HCT116 (cell line): Measurements from ENCODE around the gene BSG. TPM values are rescaled to one million over a fixed set of nuclear protein-coding genes. Genes with fewer than 3 reads are reported as not detected.
A peak's percentile ranks its signal among the peaks of the same experiment; 100 is the strongest.

Experiments
- ATAC-seq: fragments of 200-7000 bp; cut with Tn5 transposase; 2 replicates; pipeline ENCODE4 v1.9.1; 2020; ENCODE audit warnings: mild to moderate bottlenecking, moderate library complexity
- BruUV-seq: library from RNA; stranded (reverse); fragments of 400-500 nt; replicated peaks from 2 replicates; lab custom pipeline; 2021; lab: Mats Ljungman, UMichigan
- CTCF ChIA-PET: fragments of 300-600 bp; sonication (Branson Sonifier 250); formaldehyde crosslinking; loops from one replicate; lab custom pipeline; 2021; ENCODE audit warnings: antibody characterized with exemption; lab: Charles Lee
- POLR2A ChIA-PET: fragments of 300-600, 350-600 bp; sonication (Branson Sonifier 250); formaldehyde crosslinking; loops from one replicate; lab custom pipeline; 2021; ENCODE audit warnings: antibody characterized with exemption; lab: Charles Lee
- RAD21 ChIA-PET, 2 experiments: fragments of 300-600 bp; sonication (Branson Sonifier 250); formaldehyde crosslinking; loops; one replicate each; lab custom pipeline; 2023; ENCODE audit warnings: low total read pairs in 2 of 2; ENCODE audit not compliant: uncharacterized antibody in 2 of 2, unreplicated experiment in 2 of 2, low non-redundant PET in 1 of 2; lab: Charles Lee
- DNase-seq: peaks from one replicate; pipeline ENCODE4 v3.0.0-alpha.2; 2010; ENCODE audit warnings: low read depth, low spot score
- H2AFZ ChIP-seq: fragments of 200-600 bp; shearing (Covaris generic), sonication (generic); 2 replicates; pipeline ENCODE4 v1.6.1; 2017; ENCODE audit warnings: low read depth, mixed run types, mixed read lengths, antibody characterized with exemption, low read length; ENCODE audit not compliant: poor library complexity, severe bottlenecking
- H3K27ac ChIP-seq: 2 replicates; pipeline ENCODE4 v1.5.1; 2012; ENCODE audit warnings: low read depth, low read length
- H3K27me3 ChIP-seq: fragments of 200-600 bp; sonication (generic); 2 replicates; pipeline ENCODE4 v1.6.1; 2016; ENCODE audit warnings: mixed run types, low read length, mixed read lengths; ENCODE audit not compliant: insufficient read depth
- H3K36me3 ChIP-seq, 2 experiments: fragments of 200-500 bp in 1 of 2; fragments of 200-600 bp in 1 of 2; sonication (Bioruptor generic) in 1 of 2; sonication (generic) in 1 of 2; 2 replicates each; pipeline versions ENCODE4 v1.5.1 to v1.6.1; 2014 to 2016; ENCODE audit warnings: low read length in 2 of 2, inconsistent platforms in 1 of 2, mixed read lengths in 1 of 2, mixed run types in 1 of 2; ENCODE audit not compliant: insufficient read depth in 2 of 2, control insufficient read depth in 1 of 2
- H3K4me1 ChIP-seq, 2 experiments: fragments of 200-600 bp in 1 of 2; sonication (generic) in 1 of 2; 2 replicates each; pipeline versions ENCODE4 v1.5.1 to v1.6.1; 2012 to 2017; ENCODE audit warnings: low read length in 2 of 2, inconsistent platforms in 1 of 2, mild to moderate bottlenecking in 1 of 2, mixed read lengths in 1 of 2, mixed run types in 1 of 2, moderate library complexity in 1 of 2; ENCODE audit not compliant: insufficient read depth in 2 of 2, control insufficient read depth in 1 of 2
- H3K4me2 ChIP-seq: fragments of 200-600 bp; sonication (generic); 2 replicates; pipeline ENCODE4 v1.6.1; 2017; ENCODE audit warnings: mixed run types, low read length, mixed read lengths
- H3K4me3 ChIP-seq, 2 experiments: fragments of 200-600 bp in 1 of 2; sonication (generic) in 1 of 2; replicated peaks in 1 of 2; 2 replicates each; pipeline ENCODE4 v1.5.1; 2011 to 2016; ENCODE audit warnings: low read length in 2 of 2, control low read depth in 1 of 2, low read depth in 1 of 2, mild to moderate bottlenecking in 1 of 2, mixed read lengths in 1 of 2, mixed run types in 1 of 2
- H3K79me2 ChIP-seq: fragments of 200-600 bp; sonication (generic); 2 replicates; pipeline ENCODE4 v1.6.1; 2017; ENCODE audit warnings: mild to moderate bottlenecking, mixed run types, low read length, moderate library complexity, mixed read lengths; ENCODE audit not compliant: insufficient read depth
- H3K9ac ChIP-seq: fragments of 200-600 bp; sonication (generic); 2 replicates; pipeline ENCODE4 v1.6.1; 2016; ENCODE audit warnings: low read length, mixed read lengths
- H3K9me2 ChIP-seq: fragments of 200-600 bp; sonication (generic), shearing (Covaris generic); 2 replicates; pipeline ENCODE4 v1.6.1; 2017; ENCODE audit warnings: mixed run types, mild to moderate bottlenecking, moderate library complexity; ENCODE audit not compliant: insufficient read depth
- H3K9me3 ChIP-seq, 2 experiments: fragments of 200-500 bp in 1 of 2; fragments of 200-600 bp in 1 of 2; sonication (Bioruptor generic) in 1 of 2; sonication (generic) in 1 of 2; 2 replicates each; pipeline ENCODE4 v1.6.1; 2014 to 2017; ENCODE audit warnings: low read length in 2 of 2, mixed read lengths in 2 of 2, inconsistent platforms in 1 of 2, low read depth in 1 of 2, mild to moderate bottlenecking in 1 of 2, mixed run types in 1 of 2, moderate library complexity in 1 of 2; ENCODE audit not compliant: control insufficient read depth in 1 of 2, insufficient read depth in 1 of 2
- H4K20me1 ChIP-seq: fragments of 200-600 bp; sonication (generic), shearing (Covaris generic); 2 replicates; pipeline ENCODE4 v1.6.1; 2017; ENCODE audit warnings: mixed run types, mild to moderate bottlenecking, moderate library complexity; ENCODE audit not compliant: insufficient read depth
- CTCF ChIP-seq, 3 experiments: fragments of 200-600 bp in 1 of 3; sonication (generic) in 1 of 3; IDR thresholded peaks in 2 of 3; conservative IDR thresholded peaks in 1 of 3; 2 replicates each; pipeline ENCODE4 v1.5.1; 2012 to 2017; ENCODE audit warnings: low read depth in 2 of 3, low read length in 2 of 3, antibody characterized with exemption in 1 of 3, borderline replicate concordance in 1 of 3, control low read depth in 1 of 3, mild to moderate bottlenecking in 1 of 3, mixed read lengths in 1 of 3, mixed run types in 1 of 3, moderate library complexity in 1 of 3; ENCODE audit not compliant: insufficient read depth in 1 of 3
- EGR1 ChIP-seq: IDR thresholded peaks from 2 replicates; pipeline ENCODE4 v1.6.1; 2012; ENCODE audit warnings: low read depth
- ELF1 ChIP-seq: IDR thresholded peaks from 2 replicates; pipeline ENCODE4 v1.6.1; 2012; ENCODE audit warnings: low read depth, borderline replicate concordance
- EZH2 ChIP-seq: fragments of 200-600 bp; sonication (generic); IDR thresholded peaks from 2 replicates; pipeline ENCODE4 v1.6.1; 2017; ENCODE audit warnings: antibody characterized with exemption, mixed run types
- FOSL1 ChIP-seq: IDR thresholded peaks from 2 replicates; pipeline ENCODE4 v1.6.1; 2012; ENCODE audit warnings: low read depth
- JUND ChIP-seq: IDR thresholded peaks from 2 replicates; pipeline ENCODE4 v1.6.1; 2012
- POLR2A ChIP-seq: IDR thresholded peaks from 2 replicates; pipeline ENCODE4 v1.7.0; 2011; ENCODE audit warnings: borderline replicate concordance; ENCODE audit not compliant: insufficient read depth, insufficient read length; ENCODE audit errors: extremely low read depth
- POLR2AphosphoS5 ChIP-seq: IDR thresholded peaks from 2 replicates; pipeline ENCODE4 v1.6.1; 2011; ENCODE audit warnings: mild to moderate bottlenecking, low read depth, low read length, moderate library complexity
- REST ChIP-seq: IDR thresholded peaks from 2 replicates; pipeline ENCODE4 v1.6.1; 2012; ENCODE audit warnings: low read depth
- YY1 ChIP-seq: IDR thresholded peaks from 2 replicates; pipeline ENCODE4 v1.6.1; 2011; ENCODE audit warnings: low read length, low read depth, moderate library complexity, mild to moderate bottlenecking; ENCODE audit not compliant: insufficient replicate concordance; ENCODE audit errors: extremely low read depth
- ZBTB33 ChIP-seq: IDR thresholded peaks from 2 replicates; pipeline ENCODE4 v1.6.1; 2011; ENCODE audit warnings: mild to moderate bottlenecking, low read length, moderate library complexity; ENCODE audit not compliant: insufficient replicate concordance; ENCODE audit errors: extremely low read depth
- ZNF274 ChIP-seq: fragments of 200-500 bp; sonication (Bioruptor generic); IDR thresholded peaks from 2 replicates; pipeline ENCODE4 v1.6.1; 2014; ENCODE audit warnings: mild to moderate bottlenecking, low read depth, low read length, inconsistent platforms
- intact Hi-C: fragments of 100-400 bp; cut with micrococcal nuclease; formaldehyde crosslinking; loops from 2 replicates; pipeline ENCODE4 v1.10.0; 2022
- total RNA-seq: library from RNA; stranded (reverse); gene quantifications from one replicate; pipeline ENCODE4 v1.2.1, GENCODE V29; 2021; ENCODE audit not compliant: unreplicated experiment

The BSG gene
- total RNA-seq, 1 experiment from 2014 or later = 603 TPM

- no peaks in the 10 kb centered on the region for H3K36me3 ChIP-seq
- no peak overlapping the region for H3K4me3 ChIP-seq
- DNase-seq = no peak
- H3K9me2 ChIP-seq = no peaks in the 10 kb centered on the region
- ATAC-seq = no peak
- no peak overlapping the region for H3K9ac ChIP-seq
- H3K9me3 ChIP-seq = no peaks in the 10 kb centered on the region
- CTCF ChIA-PET = no interaction called here
- H2AFZ ChIP-seq = no peak overlapping the region
- H3K4me2 ChIP-seq = peak overlapping the region; percentile 30; the same call in 1 of the 2 replicates
- H3K27ac ChIP-seq = no peak overlapping the region
- peaks cover 15 to 22% of the 10 kb centered on the region in 2 experiments for H3K4me1 ChIP-seq
- H3K79me2 ChIP-seq = no peaks in the 10 kb centered on the region
- TF ChIP-seq REST (no peak), FOSL1 (no peak), POLR2AphosphoS5 (no peak), EZH2 (no peak), CTCF (IDR thresholded peaks at IDR 0.05 in 2 of 3, conservative IDR thresholded peaks at IDR 0.05 in 1 of 3; ENCODE audit: borderline replicate concordance in 1 of 3, insufficient read depth in 1 of 3, low read depth in 2 of 3, low read length in 2 of 3) (no peak), JUND (no peak), POLR2A (no peak), ELF1 (no peak), YY1 (no peak), ZNF274 (no peak), ZBTB33 (no peak), EGR1 (no peak)
- BruUV-seq = no TSS peak
- POLR2A ChIA-PET = no interaction called here
- H4K20me1 ChIP-seq = no peaks in the 10 kb centered on the region
- H3K27me3 ChIP-seq = no peaks in the 10 kb centered on the region
- intact Hi-C loops = no loop called here
- RAD21 ChIA-PET = no interaction called here
Observed at GRCh38 chr19:590396-590745, 18.0 kb downstream of the BSG start.
